Pancreas (tissue), 10 donors: Measurements from ENCODE around the gene RELCH. TPM values are rescaled to one million over a fixed set of nuclear protein-coding genes. Genes with fewer than 3 reads are reported as not detected.

ENCODE experiments used
- ATAC-seq, 4 donors: fragments of 200-7000 bp; cut with Tn5 transposase; one replicate each; pipeline versions ENCODE4 v1.8.0 to v1.9.1; 2020; ENCODE audit warnings: mild to moderate bottlenecking in 4 of 4, moderate library complexity in 4 of 4
- DNase-seq, 6 donors: peaks; one replicate each; pipeline ENCODE4 v3.0.0-alpha.2; 2020
- FAIRE-seq: peaks from 2 replicates; lab custom pipeline; 2012; peaks lifted over from hg19 to GRCh38; lab: Jason Lieb, UNC
- H3K27ac ChIP-seq, 4 donors: fragments of 200-600 bp; sonication (generic); 1 replicate in 3 of 4; 2 replicates in 1 of 4; pipeline versions ENCODE4 v1.5.0 to v1.8.0; 2020
- H3K27me3 ChIP-seq, 4 donors: fragments of 200-600 bp; one replicate each; pipeline ENCODE4 v1.8.0; 2021
- H3K36me3 ChIP-seq, 3 donors: fragments of 200-600 bp; sonication (generic) in 1 of 3; one replicate each; pipeline versions ENCODE4 v1.5.0 to v1.8.0; 2020 to 2021
- H3K4me1 ChIP-seq, 3 donors: fragments of 200-600 bp; one replicate each; pipeline ENCODE4 v1.8.0; 2021
- H3K4me3 ChIP-seq, 4 donors: fragments of 200-600 bp; sonication (generic) in 2 of 4; one replicate each; pipeline versions ENCODE4 v1.5.0 to v1.8.0; 2020 to 2021
- H3K9me3 ChIP-seq, 4 donors: fragments of 200-600 bp; one replicate each; pipeline ENCODE4 v1.8.0; 2021
- CTCF ChIP-seq, 4 donors: fragments of 200-600 bp; sonication (generic) in 3 of 4; IDR thresholded peaks; one replicate each; pipeline versions ENCODE4 v1.5.0 to v1.8.0; 2021; ENCODE audit warnings: antibody characterized with exemption in 4 of 4
- WGBS, 2 donors: extraction: QIAGEN DNeasy Blood & Tissue Kit; methylation state at CpG; one replicate each; pipeline ENCODE4 v1.1.7; 2013; 5-methylcytosine and 5-hydroxymethylcytosine counted together
- intact Hi-C, 3 donors: fragments of 100-400 bp; cut with DNase I; formaldehyde crosslinking; loops; one replicate each; pipeline versions ENCODE4 v1.11.1 to v1.14.2; 2022
- polyA plus RNA-seq, 2 donors: library from polyadenylated mRNA; stranded (reverse); fragments of 200-250 nt; gene quantifications; one replicate each; pipeline ENCODE4 v1.2.3, GENCODE V29; 2013
- total RNA-seq, 6 donors: library from RNA; stranded (reverse); fragmentation: NEBNext Ultra II Directional in 4 of 6; extraction: Animal tissue kit (Norgen Biotek cat#: 25700) in 4 of 6; gene quantifications; one replicate each; pipeline versions ENCODE4 v1.2.1 to v1.2.4, GENCODE V29; 2021 to 2023
- donor health status: healthy with polysubstance abuse.
- donor health status: DM: no; HTN: no; CAD: no; lungs with moderate emphysema.
- donor health status: DM: no; HTN: no; CAD: no.
- donor health status: control.
- donor health status: control.
- donor health status: Bipolar disorder and iron deficiency.
- donor health status: DM: yes; HTN: yes; CAD: no.
- donor health status: DM: no; HTN: no; CAD: no.
- donor health status: DM: no; HTN: no; CAD: no.
- donor health status: DM: yes; HTN: yes; CAD: no.

Gene RELCH
- total and polyA plus RNA-seq, 8 donors: 8.1 to 18.2 (median 12.6) TPM

DNA sequence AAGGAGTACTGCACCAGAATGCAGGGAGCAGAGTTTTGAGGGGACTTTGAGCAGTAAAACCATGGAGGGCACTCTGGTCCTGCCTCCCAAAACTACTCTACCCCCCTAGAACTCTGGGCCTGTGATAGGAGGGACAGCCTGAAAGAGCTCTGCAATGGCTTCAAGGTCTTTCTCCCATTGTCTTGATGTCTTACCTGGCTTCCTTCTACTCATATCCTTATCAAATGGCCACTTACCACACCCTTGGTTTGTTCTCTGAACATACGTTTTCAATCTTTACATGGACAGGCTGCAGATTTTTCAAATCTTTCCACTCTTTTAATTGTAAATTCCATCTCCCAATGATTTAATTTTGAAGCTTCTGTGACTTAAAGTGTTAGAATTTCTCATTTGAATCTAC is 27.7 kb downstream of the RELCH start:
- intact Hi-C loops: no loop called here
- FAIRE-seq: no peak

DNA sequence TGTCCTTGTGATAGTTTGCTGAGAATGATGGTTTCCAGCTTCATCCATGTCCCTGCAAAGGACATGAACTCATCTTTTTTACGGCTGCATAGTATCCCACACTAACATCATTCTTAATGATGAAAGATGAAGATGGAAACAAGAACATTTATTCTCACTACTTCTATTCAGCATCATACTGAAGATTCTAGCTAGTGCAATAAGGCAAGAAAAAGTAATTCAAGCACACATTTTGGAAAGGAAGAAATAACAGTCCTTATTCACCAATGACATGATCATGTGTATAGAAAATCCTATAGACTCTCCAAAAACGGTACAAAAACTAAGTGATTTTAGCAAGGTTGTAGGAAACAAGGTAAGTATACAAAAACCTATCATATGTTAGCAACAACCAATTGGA is 37.2 kb downstream of the RELCH start:
- Histone ChIP-seq H3K27me3 (no peaks in the 10 kb centered on the region), H3K27ac (no peak overlapping the region), H3K9me3 (no peaks in the 10 kb centered on the region), H3K4me1 (no peaks in the 10 kb centered on the region), H3K4me3 (no peak overlapping the region), H3K36me3 (peaks cover 0 to 23% (median 4%) of the 10 kb centered on the region in 3 donors)
- no peak for ATAC-seq
- 98 to 99% methylated on average over 2 of the region's 2 CpGs for WGBS, 2 donors
- DNase-seq: no peak
- FAIRE-seq: no peak
- intact Hi-C loops: no loop called here
- TF ChIP-seq CTCF (IDR thresholded peaks at IDR 0.05): no peak

More for the DNA sequence above, 27.7 kb downstream of the RELCH start:
- ATAC-seq (no peak), DNase-seq (no peak)
- Histone ChIP-seq H3K27ac (no peak overlapping the region), H3K9me3 (no peaks in the 10 kb centered on the region), H3K27me3 (no peaks in the 10 kb centered on the region), H3K36me3 (no peaks in the 10 kb centered on the region), H3K4me1 (no peaks in the 10 kb centered on the region), H3K4me3 (no peak overlapping the region)
- TF ChIP-seq CTCF (IDR thresholded peaks at IDR 0.05): no peak
- 59 to 68% methylated on average over 1 of the region's 1 CpG for WGBS, 2 donors

GRCh38 chr18:62226047-62226446 is 39.0 kb downstream of the RELCH start:
- 93 to 95% methylated on average over 3 of the region's 3 CpGs for WGBS, 2 donors
- Histone ChIP-seq H3K4me1 (no peaks in the 10 kb centered on the region), H3K4me3 (no peak overlapping the region), H3K36me3 (peaks cover 0 to 23% (median 4%) of the 10 kb centered on the region in 3 donors), H3K9me3 (no peaks in the 10 kb centered on the region), H3K27me3 (no peaks in the 10 kb centered on the region), H3K27ac (no peak overlapping the region)
- intact Hi-C loops: no loop called here
- FAIRE-seq (no peak), ATAC-seq (no peak), DNase-seq (no peak)
- TF ChIP-seq CTCF (IDR thresholded peaks at IDR 0.05): no peak

- Histone ChIP-seq H3K27ac (no peak overlapping the region), H3K9me3 (no peaks in the 10 kb centered on the region), H3K36me3 (peaks cover 0 to 4% (median 3%) of the 10 kb centered on the region in 3 donors), H3K4me3 (no peak overlapping the region), H3K4me1 (no peaks in the 10 kb centered on the region), H3K27me3 (no peaks in the 10 kb centered on the region)
- ATAC-seq: no peak
- FAIRE-seq: no peak
- no peak for TF ChIP-seq CTCF (IDR thresholded peaks at IDR 0.05)
- intact Hi-C loops: no loop called here
- WGBS, 2 donors: 93 to 100% methylated on average over 1 of the region's 1 CpG
- no peak for DNase-seq
Observed at GRCh38 chr18:62236252-62236651, 49.2 kb downstream of the RELCH start.

- no peak for TF ChIP-seq CTCF (IDR thresholded peaks at IDR 0.05)
- Histone ChIP-seq H3K4me3 (no peak overlapping the region), H3K27me3 (no peaks in the 10 kb centered on the region), H3K9me3 (no peaks in the 10 kb centered on the region), H3K36me3 (no peaks in the 10 kb centered on the region), H3K27ac (no peak overlapping the region), H3K4me1 (no peaks in the 10 kb centered on the region)
- DNase-seq: no peak
- intact Hi-C loops: no loop called here
- 80 to 87% methylated on average over 3 of the region's 3 CpGs for WGBS, 2 donors
- FAIRE-seq: no peak
- ATAC-seq: no peak
Observed at GRCh38 chr18:62239475-62239874, 52.4 kb downstream of the RELCH start.
